HepG2 (cell line): ENCODE results near the gene SQOR. TPM values are rescaled to one million over a fixed set of nuclear protein-coding genes. Genes with fewer than 3 reads are reported as not detected.

ENCODE experiments used
- ATAC-seq: fragments of 200-7000 bp; cut with Tn5 transposase; 3 replicates; pipeline ENCODE4 v1.9.1; 2020; ENCODE audit warnings: mild to moderate bottlenecking, moderate library complexity
- BruUV-seq: library from RNA; stranded (reverse); fragments of 400-500 nt; replicated peaks from 2 replicates; lab custom pipeline; 2021; lab: Mats Ljungman, UMichigan
- CTCF ChIA-PET: fragments of 300-600 bp; formaldehyde crosslinking; extraction: SDS; loops from one replicate; lab custom pipeline; 2021; ENCODE audit warnings: low total read pairs, inconsistent platforms, low intra/inter-chr PET ratio; lab: Yijun Ruan, JAX
- POLR2A ChIA-PET: fragments of 350-600 bp; sonication (Branson Sonifier 250); formaldehyde crosslinking; loops from one replicate; lab custom pipeline; 2020; ENCODE audit warnings: antibody characterized with exemption, inconsistent platforms; lab: Yijun Ruan, JAX
- DNase-seq: peaks from one replicate; pipeline ENCODE4 v3.0.0-alpha.2; 2015; ENCODE audit warnings: low spot score
- FAIRE-seq: peaks from 3 replicates; lab custom pipeline; 2011; peaks lifted over from hg19 to GRCh38; lab: Jason Lieb, UNC
- H2AFZ ChIP-seq: one replicate; pipeline ENCODE4 v1.6.1; 2011; ENCODE audit warnings: low read length, inconsistent platforms
- H3K27ac ChIP-seq: fragments of 300-600 bp; 3 replicates; pipeline ENCODE4 v1.8.0; 2011; ENCODE audit warnings: mixed run types, mild to moderate bottlenecking, mixed read lengths, low read length, inconsistent platforms; ENCODE audit not compliant: insufficient read depth; ENCODE audit errors: extremely low read length
- H3K27me3 ChIP-seq, 2 experiments: fragments of 200-600 bp in 1 of 2; 2 replicates in 1 of 2; 3 replicates in 1 of 2; pipeline versions ENCODE4 v1.6.0 to v1.8.0; 2011; ENCODE audit warnings: low read length in 2 of 2, mild to moderate bottlenecking in 2 of 2, moderate library complexity in 2 of 2, inconsistent platforms in 1 of 2; ENCODE audit not compliant: insufficient read depth in 2 of 2, control insufficient read depth in 1 of 2
- H3K36me3 ChIP-seq, 2 experiments: fragments of 200-600 bp in 1 of 2; replicated peaks in 1 of 2; 2 replicates in 1 of 2; 3 replicates in 1 of 2; pipeline versions ENCODE4 v1.5.1 to v1.8.0; 2011; ENCODE audit warnings: low read length in 2 of 2, inconsistent platforms in 1 of 2; ENCODE audit not compliant: insufficient read depth in 2 of 2, control insufficient read depth in 1 of 2
- H3K4me1 ChIP-seq: 2 replicates; pipeline ENCODE4 v1.5.1; 2012; ENCODE audit warnings: low read length, inconsistent platforms; ENCODE audit not compliant: insufficient read depth
- H3K4me2 ChIP-seq: 2 replicates; pipeline ENCODE4 v1.6.0; 2011; ENCODE audit warnings: low read depth, low read length, inconsistent platforms
- H3K4me3 ChIP-seq, 3 experiments: fragments of 200-600 bp in 1 of 3; sonication (generic), shearing (Covaris generic) in 1 of 3; replicated peaks in 1 of 3; 2 replicates each; pipeline ENCODE4 v1.5.1; 2011 to 2016; ENCODE audit warnings: low read length in 3 of 3, inconsistent platforms in 2 of 3, low read depth in 2 of 3, mild to moderate bottlenecking in 2 of 3, control low read depth in 1 of 3, mixed read lengths in 1 of 3; ENCODE audit not compliant: insufficient read depth in 1 of 3
- H3K79me2 ChIP-seq: one replicate; pipeline ENCODE4 v1.6.1; 2011; ENCODE audit warnings: low read length, inconsistent platforms; ENCODE audit not compliant: insufficient read depth
- H3K9ac ChIP-seq: 2 replicates; pipeline ENCODE4 v1.6.0; 2011; ENCODE audit warnings: mild to moderate bottlenecking, low read depth, low read length, inconsistent platforms; ENCODE audit not compliant: insufficient read depth
- H3K9me3 ChIP-seq: 2 replicates; pipeline ENCODE4 v1.5.1; 2012; ENCODE audit warnings: mild to moderate bottlenecking, low read length
- H4K20me1 ChIP-seq: 2 replicates; pipeline ENCODE4 v1.6.0; 2011; ENCODE audit warnings: inconsistent platforms, mild to moderate bottlenecking, low read length, moderate library complexity; ENCODE audit not compliant: insufficient read depth
- AKNA ChIP-seq: sonication (generic); formaldehyde crosslinking; IDR thresholded peaks from 2 replicates; pipeline ENCODE4 v1.4.0; 2020; ENCODE audit warnings: missing genetic modification reagents, borderline replicate concordance
- GATAD1 ChIP-seq: IDR thresholded peaks from 2 replicates; pipeline ENCODE4 v1.6.1; 2016; ENCODE audit warnings: missing genetic modification reagents, missing compliant biosample characterization
- PAWR ChIP-seq: sonication (generic); formaldehyde crosslinking; IDR thresholded peaks from 2 replicates; pipeline ENCODE4 v1.4.0; 2020; ENCODE audit warnings: missing genetic modification reagents, mild to moderate bottlenecking, borderline replicate concordance
- PRPF4 ChIP-seq: fragments of 200-400 bp; formaldehyde crosslinking; IDR thresholded peaks from 2 replicates; pipeline ENCODE4 v1.6.1; 2016; ENCODE audit warnings: low read length, low read depth; ENCODE audit not compliant: poor library complexity, severe bottlenecking
- SAP130 ChIP-seq: IDR thresholded peaks from 2 replicates; pipeline ENCODE4 v1.6.1; 2016; ENCODE audit warnings: low read depth
- ZNF800 ChIP-seq: sonication (generic); formaldehyde crosslinking; IDR thresholded peaks from 2 replicates; pipeline ENCODE4 v1.4.0; 2020; ENCODE audit warnings: missing genetic modification reagents
- WGBS: methylation state at CpG from one replicate; pipeline ENCODE4 v1.1.6; 2017; ENCODE audit warnings: low lambda C conversion rate; 5-methylcytosine and 5-hydroxymethylcytosine counted together
- in situ Hi-C: cut with HindIII; loops from 2 replicates; pipeline ENCODE4 v1.10.0; 2017; ENCODE audit warnings: low pct_unique_long_range_greater_than_20kb; ENCODE audit not compliant: extremely low pct_ligation_motif_present
- intact Hi-C: fragments of 100-400 bp; cut with micrococcal nuclease; formaldehyde crosslinking; loops from one replicate; pipeline ENCODE4 v1.10.0; 2022; ENCODE audit not compliant: unreplicated experiment
- polyA plus RNA-seq, 8 experiments: library from polyadenylated mRNA; depleted of rRNA in 3 of 8; stranded (reverse) in 7 of 8; unstranded in 1 of 8; fragments of >200 nt; fragmentation: Illumina TruSeq in 4 of 8; extraction: Trizol in 4 of 8; gene quantifications; 2 replicates each; pipeline versions ENCODE4 v1.2.1 to v1.2.3, GENCODE V29; 2011 to 2016; ENCODE audit warnings: low read depth in 4 of 8, missing spikeins in 1 of 8, mixed read lengths in 1 of 8; ENCODE audit not compliant: insufficient read depth in 1 of 8
- total RNA-seq, 5 experiments: library from RNA; depleted of rRNA; stranded (reverse); fragments of >200 nt; fragmentation: Illumina TruSeq; extraction: Trizol; gene quantifications; 2 replicates each; pipeline ENCODE4 v1.2.3, GENCODE V29; 2016; ENCODE audit warnings: low read depth in 1 of 5

The SQOR gene
- total and polyA plus RNA-seq, 2 of the 13 experiments (the other 11 are each of a cell fraction or from before 2014, with no cell fraction given): 19.3 to 19.4 TPM

GRCh38 chr15:45654749-45655148 is 19.9 kb downstream of the SQOR start:
- TF ChIP-seq GATAD1 (CRISPR knock-in tag) (no peak), AKNA (CRISPR knock-in tag) (no peak), SAP130 (no peak), ZNF800 (CRISPR knock-in tag) (no peak), PAWR (CRISPR knock-in tag) (no peak), PRPF4 (no peak)
- no peak for ATAC-seq
- H4K20me1 ChIP-seq: no peaks in the 10 kb centered on the region
- FAIRE-seq: no peak
- H3K79me2 ChIP-seq: no peaks in the 10 kb centered on the region
- H3K9me3 ChIP-seq: no peaks in the 10 kb centered on the region
- H2AFZ ChIP-seq: no peak overlapping the region
- ChIA-PET POLR2A (no interaction called here), CTCF (no interaction called here)
- no peaks in the 10 kb centered on the region; a peak in 1 of 5 replicates for H3K27me3 ChIP-seq
- no peak overlapping the region for H3K4me2 ChIP-seq
- no peak overlapping the region for H3K27ac ChIP-seq
- no TSS peak for BruUV-seq
- no peak overlapping the region for H3K4me3 ChIP-seq
- intact Hi-C loops: no loop called here
- 94% methylated on average over 6 of the region's 6 CpGs for WGBS
- H3K4me1 ChIP-seq: peaks cover 11% of the 10 kb centered on the region
- H3K9ac ChIP-seq: no peak overlapping the region
- no peak for DNase-seq
- in situ Hi-C loops: no loop called here
- no peaks in the 10 kb centered on the region for H3K36me3 ChIP-seq
